Esophagus muscularis mucosa (tissue), 3 donors: ENCODE data around the gene LAMA5.

Source experiments
- CTCF ChIP-seq, 3 experiments: fragments of 200-600 bp in 2 of 3; fragments of 450-650 bp in 1 of 3; sonication (generic) in 2 of 3; IDR thresholded peaks; one replicate each; pipeline ENCODE4 v1.5.1; 2017 to 2019; ENCODE audit warnings: antibody characterized with exemption in 3 of 3, mild to moderate bottlenecking in 2 of 3, moderate library complexity in 1 of 3
- POLR2A ChIP-seq: fragments of 450-650 bp; IDR thresholded peaks from one replicate; pipeline ENCODE4 v1.6.1; 2017; ENCODE audit warnings: antibody characterized with exemption, moderate library complexity, mild to moderate bottlenecking, low read depth

GRCh38 chr20:62305765-62306413, 61.2 kb downstream of the LAMA5 start:
- TF ChIP-seq CTCF (IDR thresholded peaks at IDR 0.05) (no peak), POLR2A (no peak)
